Glutamatergic neuron (in vitro differentiated cells): ENCODE results near the gene RARS1. TPM values are rescaled to one million over a fixed set of nuclear protein-coding genes. Genes with fewer than 3 reads are reported as not detected.

Experiments used
- DNase-seq: peaks from one replicate; pipeline ENCODE4 v3.0.0; 2022
- H3K27ac Mint-ChIP-seq: one replicate; pipeline ENCODE4 v1.8.0; 2020; ENCODE audit warnings: mild to moderate bottlenecking, mixed read lengths, inconsistent platforms; ENCODE audit not compliant: unreplicated experiment
- H3K27me3 Mint-ChIP-seq: one replicate; pipeline ENCODE4 v1.8.0; 2020; ENCODE audit warnings: mild to moderate bottlenecking, moderate library complexity, mixed read lengths, inconsistent platforms; ENCODE audit not compliant: unreplicated experiment
- H3K36me3 Mint-ChIP-seq: one replicate; pipeline ENCODE4 v1.8.0; 2020; ENCODE audit warnings: mild to moderate bottlenecking, mixed read lengths, inconsistent platforms; ENCODE audit not compliant: unreplicated experiment
- H3K4me1 Mint-ChIP-seq: one replicate; pipeline ENCODE4 v1.8.0; 2020; ENCODE audit warnings: mild to moderate bottlenecking, low read depth, mixed read lengths, inconsistent platforms; ENCODE audit not compliant: unreplicated experiment
- H3K4me3 Mint-ChIP-seq: one replicate; pipeline ENCODE4 v1.8.0; 2020; ENCODE audit warnings: mild to moderate bottlenecking, mixed read lengths, inconsistent platforms; ENCODE audit not compliant: unreplicated experiment
- H3K9me3 Mint-ChIP-seq: one replicate; pipeline ENCODE4 v1.8.0; 2020; ENCODE audit warnings: mild to moderate bottlenecking, moderate library complexity, mixed read lengths, inconsistent platforms; ENCODE audit not compliant: unreplicated experiment
- CTCF ChIP-seq: fragments of 200-600 bp; sonication (generic); IDR thresholded peaks from one replicate; pipeline ENCODE4 v1.5.0; 2021; ENCODE audit not compliant: partially characterized antibody, unreplicated experiment
- microRNA-seq: library from miRNA; unstranded; fragments of <30 nt; microRNA quantifications from one replicate; pipeline ENCODE4, GENCODE V29; 2020; ENCODE audit not compliant: unreplicated experiment
- total RNA-seq: library from RNA; stranded (reverse); fragmentation: NEBNext Ultra II Directional; extraction: Animal tissue kit (Norgen Biotek cat#: 25700); gene quantifications from one replicate; pipeline ENCODE4 v1.2.1, GENCODE V29; 2021; ENCODE audit not compliant: unreplicated experiment

RARS1 gene
- total RNA-seq, 1 donor from 2014 or later, result 65.2 TPM

DNA sequence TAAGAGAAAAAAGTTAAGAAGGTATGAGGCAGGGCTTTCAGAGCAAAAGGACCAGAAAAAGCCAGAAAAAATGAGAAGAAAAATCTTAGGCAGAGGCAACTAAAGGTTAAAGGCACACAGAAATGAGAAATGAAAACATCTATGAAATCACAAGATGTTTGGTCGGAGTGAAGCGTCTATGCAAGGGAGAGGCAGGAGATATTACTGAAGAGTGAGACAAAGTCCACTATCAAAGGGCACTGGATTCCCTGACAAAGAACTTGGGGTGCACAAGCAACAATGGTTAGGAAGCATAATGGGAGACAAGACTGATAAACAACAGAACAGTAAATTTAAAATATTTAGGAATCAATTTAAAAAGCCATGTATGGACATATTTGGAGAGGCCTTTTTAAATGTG is 76.0 kb downstream of the RARS1 start:
- Mint-ChIP-seq H3K27ac (peak overlapping the region; percentile 50), H3K4me3 (no peak overlapping the region), H3K36me3 (no peaks in the 10 kb centered on the region), H3K4me1 (peaks cover 1% of the 10 kb centered on the region), H3K27me3 (no peaks in the 10 kb centered on the region), H3K9me3 (no peaks in the 10 kb centered on the region)
- TF ChIP-seq CTCF, result no peak
- no peak for DNase-seq

DNA sequence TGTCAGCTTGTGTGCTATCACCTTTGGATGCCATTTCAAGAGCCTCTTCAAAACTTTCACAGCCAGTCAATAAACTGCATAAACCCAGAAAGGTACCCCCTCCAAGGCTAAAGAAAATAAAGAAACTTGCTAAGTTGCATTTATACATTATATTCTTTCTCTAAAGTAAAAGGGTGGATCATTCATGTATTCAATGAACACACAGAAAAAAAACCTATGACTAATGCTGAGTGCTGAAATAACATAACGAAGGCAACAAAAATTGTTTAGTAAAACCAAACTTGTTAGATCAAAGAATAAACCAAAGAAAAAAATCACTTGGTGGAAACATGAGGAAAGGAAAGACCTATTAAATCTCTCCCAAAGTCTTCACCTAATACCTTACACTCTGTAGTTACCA is 77.7 kb downstream of the RARS1 start:
- Mint-ChIP-seq H3K36me3 (no peaks in the 10 kb centered on the region), H3K4me1 (peaks cover 4% of the 10 kb centered on the region), H3K4me3 (no peak overlapping the region), H3K27ac (no peak overlapping the region), H3K27me3 (no peaks in the 10 kb centered on the region), H3K9me3 (no peaks in the 10 kb centered on the region)
- no peak for DNase-seq
- TF ChIP-seq CTCF, result no peak

GRCh38 chr5:168568738-168569137 is 82.5 kb downstream of the RARS1 start:
- Mint-ChIP-seq H3K27me3 (peaks cover 6% of the 10 kb centered on the region), H3K36me3 (no peaks in the 10 kb centered on the region), H3K27ac (no peak overlapping the region), H3K4me3 (no peak overlapping the region), H3K4me1 (peaks cover 17% of the 10 kb centered on the region), H3K9me3 (no peaks in the 10 kb centered on the region)
- DNase-seq, result no peak
- no peak for TF ChIP-seq CTCF

Small RNA genes within 50 kb of the gene (microRNA-seq; reads per million reads assigned to microRNA genes)
- gene MIR103A1 (not detected), gene MIR103B1 (not detected)

Other genes with a start within 250 kb of the RARS1 start
- gene WWC1, start 194.8 kb upstream of the RARS1 start, total RNA-seq, result 1.5 TPM
- 66.2 TPM for gene FBLL1, start 42.8 kb downstream of the RARS1 start, total RNA-seq
- gene PANK3, start 92.9 kb downstream of the RARS1 start, total RNA-seq, result 153 TPM